HG03280 (cell line): ENCODE results near the gene SH3GL3.

Experiments used
- ATAC-seq: cut with Tn5 transposase; IDR thresholded peaks from one replicate; pipeline ENCODE4 v1.9.1; 2021; ENCODE audit warnings: mild to moderate bottlenecking, moderate library complexity; ENCODE audit not compliant: unreplicated experiment

The SH3GL3 gene

GRCh38 chr15:83610132-83610531 lies 163.0 kb downstream of the SH3GL3 start:
- ATAC-seq: no peak

DNA sequence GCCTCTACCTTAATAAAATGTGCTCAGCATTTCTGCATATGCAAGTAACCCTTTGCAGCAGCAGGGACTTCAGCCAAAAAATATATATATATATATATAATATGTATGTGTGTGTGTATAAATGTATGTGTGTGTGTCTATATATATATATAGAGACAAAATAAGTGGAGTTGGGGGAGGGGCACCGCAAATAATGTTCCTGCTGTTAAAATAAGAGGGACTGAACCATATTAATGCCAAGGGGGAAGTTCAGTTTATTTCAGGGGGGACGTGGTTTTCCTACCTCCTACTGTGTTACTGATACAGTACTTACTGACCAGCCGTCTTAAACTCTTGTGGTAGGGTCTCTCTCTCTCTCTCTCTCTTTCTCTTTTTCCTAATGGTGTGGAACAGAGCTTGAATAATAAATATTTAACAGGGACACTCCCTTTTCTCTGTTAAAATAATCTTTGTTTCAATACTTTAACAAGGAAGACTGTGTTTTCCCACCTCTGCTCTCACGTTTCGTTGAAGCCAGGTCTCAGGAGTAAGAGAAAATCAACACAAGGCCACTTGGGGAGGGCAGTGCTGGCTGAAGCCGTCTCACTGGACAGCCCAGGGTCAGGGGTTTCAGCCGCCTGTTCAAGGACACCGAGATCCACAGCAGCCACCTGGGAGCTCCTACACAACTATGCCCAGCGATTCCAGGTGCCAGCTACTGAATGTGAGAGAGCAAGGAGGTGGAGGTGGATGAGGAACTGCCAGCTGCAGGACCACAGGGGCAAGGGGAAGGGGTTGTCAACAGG lies 164.0 kb downstream of the SH3GL3 start:
- ATAC-seq: no peak

GRCh38 chr15:83612226-83612625 lies 165.1 kb downstream of the SH3GL3 start:
- no peak for ATAC-seq

GRCh38 chr15:83612898-83613635 lies 165.9 kb downstream of the SH3GL3 start:
- no peak for ATAC-seq

DNA sequence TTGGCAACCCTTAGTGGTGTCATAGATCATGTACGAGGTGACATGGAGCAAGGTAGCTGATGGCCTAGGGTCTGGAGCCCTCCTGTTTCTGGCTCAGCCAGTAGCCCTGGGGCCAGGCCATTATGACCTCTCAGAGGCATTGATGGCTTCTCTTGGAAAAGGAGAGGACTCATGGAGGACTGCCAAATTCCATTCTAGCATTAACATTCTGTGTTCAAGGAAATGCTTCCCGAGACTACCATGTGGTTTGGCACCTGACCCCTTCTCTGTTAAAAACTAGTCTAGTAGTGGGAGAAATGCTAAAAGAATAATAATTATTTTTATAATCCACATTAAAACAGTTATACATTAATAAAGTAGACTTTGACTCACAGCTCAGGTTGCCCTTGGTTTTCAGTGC lies 166.6 kb downstream of the SH3GL3 start:
- no peak for ATAC-seq

- ATAC-seq: no peak
Measured at GRCh38 chr15:83616840-83617239, 169.7 kb downstream of the SH3GL3 start.

- no peak for ATAC-seq
Measured at GRCh38 chr15:83626171-83626802, 179.1 kb downstream of the SH3GL3 start.

GRCh38 chr15:83631534-83631933 lies 184.4 kb downstream of the SH3GL3 start:
- no peak for ATAC-seq

DNA sequence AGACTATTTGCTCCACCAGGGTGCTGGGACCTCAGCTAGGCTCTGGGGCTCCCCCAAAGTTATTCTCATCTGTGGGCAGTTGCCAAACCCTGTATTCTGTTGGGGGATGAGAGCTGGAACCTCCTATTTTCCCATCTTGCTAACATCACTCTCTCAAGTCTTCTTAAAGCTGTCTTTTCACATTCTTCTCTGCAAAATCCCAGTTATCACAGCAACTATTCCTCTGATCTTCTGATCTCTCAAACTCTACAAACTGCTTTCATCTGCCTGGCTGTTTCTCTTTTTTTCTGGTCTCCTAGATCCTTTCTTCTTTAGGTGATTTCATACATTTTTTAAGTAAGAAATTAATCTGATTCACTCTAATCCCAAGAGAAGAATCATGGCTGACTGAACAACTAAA lies 196.1 kb downstream of the SH3GL3 start:
- ATAC-seq: no peak

DNA sequence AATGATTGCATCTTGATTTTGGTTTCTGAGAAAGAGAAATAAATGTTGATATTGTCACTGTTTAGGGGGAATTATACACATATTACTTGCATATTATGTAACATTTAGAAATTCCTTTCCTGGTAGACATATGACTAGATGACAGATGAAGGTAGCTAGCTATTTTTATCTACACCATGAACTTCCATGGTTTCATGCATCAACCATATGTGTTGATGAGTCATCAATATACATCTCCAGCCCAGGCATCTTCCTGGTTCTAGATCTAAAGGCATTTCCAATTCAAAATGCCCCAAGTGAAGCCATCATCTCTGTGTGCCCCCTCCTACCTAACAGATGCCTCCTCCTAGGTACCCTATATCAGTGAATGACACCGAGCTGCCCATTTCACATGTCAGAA lies 197.3 kb downstream of the SH3GL3 start:
- ATAC-seq: no peak

DNA sequence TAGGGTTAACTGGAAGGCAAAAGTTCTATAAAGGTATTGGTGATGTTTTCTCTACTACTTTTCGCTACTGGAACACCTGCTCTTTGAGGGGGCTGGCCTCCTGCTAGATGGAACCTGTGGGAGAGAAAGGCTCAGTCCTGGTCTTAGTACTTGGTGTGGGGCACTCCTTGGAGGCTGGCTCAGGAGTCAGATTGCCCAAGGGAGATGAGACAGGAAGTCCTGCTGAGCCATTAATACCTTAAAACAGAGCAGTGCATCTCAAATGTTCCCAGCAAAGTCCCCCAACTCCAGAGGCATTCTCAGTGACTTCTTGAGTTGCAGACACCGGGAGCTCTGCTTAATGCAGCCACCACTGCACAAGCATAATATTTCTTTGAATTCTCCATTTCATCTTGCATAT lies 203.7 kb downstream of the SH3GL3 start:
- ATAC-seq: no peak

- ATAC-seq: no peak
Measured at GRCh38 chr15:83651541-83651940, 204.4 kb downstream of the SH3GL3 start.

DNA sequence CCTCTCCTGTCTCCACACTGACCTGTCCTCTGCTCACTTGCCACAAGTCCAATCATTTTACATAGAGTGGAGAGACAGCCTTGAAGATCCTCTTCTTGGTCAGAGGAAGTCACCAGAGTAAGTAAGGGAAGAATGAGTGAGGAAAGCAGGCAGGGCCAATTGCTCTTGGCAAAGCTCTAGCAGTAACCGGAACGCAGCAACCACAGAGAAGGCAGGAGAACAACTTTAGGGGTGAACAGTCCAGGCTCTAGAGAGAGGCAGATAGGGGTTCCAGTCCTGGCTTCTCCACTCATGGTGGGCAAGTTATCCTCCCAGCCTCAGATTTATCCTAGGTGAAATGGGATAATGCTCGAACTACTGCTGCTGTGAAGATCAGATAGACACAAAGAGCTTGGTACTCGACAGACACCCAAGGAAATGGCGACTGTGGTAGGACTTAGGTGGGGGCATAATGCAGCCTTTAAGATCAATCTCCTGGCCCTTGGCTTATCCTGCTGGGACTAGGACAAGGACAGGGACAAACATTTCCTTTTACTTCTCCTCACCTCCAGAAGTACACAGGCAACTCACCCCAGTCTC lies 205.6 kb downstream of the SH3GL3 start:
- ATAC-seq: no peak

DNA sequence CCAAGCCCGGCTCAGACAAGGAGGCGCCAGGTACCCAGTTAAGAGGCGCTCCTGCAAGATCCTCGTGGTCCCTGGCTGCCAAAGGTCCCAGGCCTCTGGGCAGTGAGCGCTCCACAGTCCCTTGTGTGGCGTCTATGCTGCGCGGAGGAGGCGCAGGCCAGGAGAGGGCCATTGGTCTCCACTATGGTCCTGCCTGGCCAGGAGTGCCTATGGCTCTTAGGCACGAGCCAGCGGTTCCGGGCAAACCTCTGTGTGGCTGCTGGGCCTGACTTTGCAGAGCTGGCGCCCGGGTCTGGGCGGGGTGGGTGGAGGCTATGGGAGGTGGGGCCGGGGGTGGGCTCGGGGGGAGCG lies 206.1 kb downstream of the SH3GL3 start:
- ATAC-seq: no peak

DNA sequence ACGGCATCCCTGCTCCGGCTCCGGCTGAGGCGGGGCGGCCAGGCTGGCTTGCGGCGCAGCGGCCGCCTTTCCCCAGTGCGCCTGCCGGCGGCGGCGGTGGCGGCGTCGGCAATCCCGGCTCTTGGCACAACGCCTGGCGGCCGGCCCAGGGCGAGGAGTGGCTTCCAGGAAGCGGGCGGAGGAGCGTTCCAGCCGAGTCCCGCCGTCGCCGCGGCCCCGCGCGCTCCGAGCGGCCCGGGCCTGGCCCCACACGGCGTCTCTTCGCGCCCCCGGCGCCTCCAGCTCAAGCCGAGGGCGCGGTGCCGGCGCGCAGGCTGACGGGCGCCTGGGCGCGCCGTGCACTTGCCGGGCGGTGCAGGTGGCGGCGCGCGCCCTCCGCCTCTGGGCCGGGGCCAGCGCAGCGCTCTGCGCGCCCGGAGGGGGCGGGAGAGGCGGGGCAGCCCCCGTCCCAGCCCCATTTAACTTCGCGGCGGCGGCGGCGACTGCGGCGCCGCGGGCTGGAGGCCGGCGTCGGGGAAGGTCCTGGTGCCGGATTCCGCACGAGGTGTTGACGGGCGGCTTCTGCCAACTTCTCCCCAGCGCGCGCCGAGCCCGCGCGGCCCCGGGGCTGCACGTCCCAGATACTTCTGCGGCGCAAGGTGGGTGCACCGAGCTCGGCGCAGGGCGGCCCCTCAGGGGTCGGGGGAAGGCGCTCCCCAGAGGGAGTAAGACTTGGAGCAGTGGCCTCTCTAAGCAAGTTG lies 206.7 kb downstream of the SH3GL3 start, which contains the start of gene ADAMTSL3:
TSS of gene ADAMTSL3 (plus strand) at position 485 of the 740 bp plus-strand sequence. CDS start 1,639 bp downstream, outside the sequence.
- no peak for ATAC-seq

DNA sequence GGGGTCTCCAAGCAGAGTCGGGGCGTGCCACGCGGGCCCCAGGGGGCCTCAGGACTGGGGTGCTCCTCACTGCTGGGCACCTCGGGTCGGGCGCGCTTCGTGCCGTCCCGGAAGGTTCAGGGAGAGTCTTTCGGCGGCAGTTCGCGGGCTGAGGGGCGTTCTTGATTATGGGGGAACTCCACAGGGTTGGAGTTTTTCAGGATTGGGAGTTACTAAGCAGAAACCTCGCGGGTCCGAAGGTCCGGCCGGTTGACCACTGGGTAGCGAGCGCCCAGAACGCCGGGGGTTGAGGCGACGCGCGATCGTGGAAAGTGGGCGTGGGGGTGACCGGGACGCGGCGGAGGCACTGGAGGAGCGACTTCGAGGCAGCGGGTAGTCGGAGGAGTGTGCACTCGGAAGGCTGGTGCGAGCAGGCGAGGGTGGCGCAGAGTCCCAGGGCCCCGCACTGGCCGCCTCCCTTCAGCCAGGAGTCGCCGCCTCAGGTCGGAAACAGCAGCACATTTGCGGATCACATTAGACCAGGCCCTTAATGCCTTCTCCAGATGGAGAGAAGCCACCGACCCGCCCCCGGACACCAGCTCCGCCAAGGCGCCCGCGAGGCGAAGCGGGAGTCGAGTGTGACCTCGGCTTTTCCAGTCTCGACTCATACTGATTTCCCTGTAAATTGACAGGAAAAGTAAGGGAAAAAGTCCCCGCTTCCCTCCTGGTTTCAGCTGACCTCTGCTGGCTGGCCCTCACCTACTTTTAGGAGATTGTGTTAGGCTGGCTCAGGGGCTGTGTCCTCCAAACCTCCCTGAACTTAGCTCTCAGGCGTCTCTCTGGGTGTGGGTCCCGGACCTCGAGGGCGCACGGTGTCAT lies 207.5 kb downstream of the SH3GL3 start:
- ATAC-seq: no peak

DNA sequence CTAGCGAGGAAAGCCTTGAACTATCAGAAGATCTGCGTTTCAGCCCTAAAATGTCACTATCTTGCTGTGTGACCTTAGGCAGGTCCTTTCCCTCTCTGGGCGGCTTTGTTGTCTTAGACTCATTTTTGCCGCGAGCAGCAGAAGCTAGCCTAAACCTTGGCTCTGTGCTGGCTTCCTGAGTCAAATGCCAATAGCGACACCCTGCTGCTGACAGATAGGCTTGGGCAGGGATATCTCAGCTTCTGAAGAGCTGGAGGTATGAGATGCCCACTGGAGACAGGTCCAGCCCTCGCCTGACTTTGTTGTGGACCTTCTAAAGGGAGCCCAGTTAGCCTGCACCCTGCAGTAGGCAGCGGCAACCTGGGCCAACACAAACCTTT lies 208.1 kb downstream of the SH3GL3 start:
- ATAC-seq: no peak

DNA sequence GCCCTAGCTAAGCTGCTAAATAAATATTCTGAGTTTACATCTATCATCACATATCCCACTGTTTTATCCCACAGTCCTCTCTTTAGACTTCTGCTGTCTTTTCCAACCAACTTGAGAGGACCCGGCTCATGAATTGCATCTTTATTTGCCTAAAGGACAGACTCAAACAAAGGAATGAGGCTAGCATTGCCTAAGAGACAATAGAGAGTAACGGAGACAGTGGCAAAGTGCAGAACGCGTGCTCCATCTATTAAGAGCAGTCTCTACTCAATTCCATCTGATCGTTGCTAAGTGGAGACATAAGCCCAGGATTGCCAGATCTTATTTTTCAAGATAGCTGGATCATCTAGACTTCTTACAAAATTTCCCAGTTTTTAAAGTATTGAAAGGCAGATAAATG lies 209.1 kb downstream of the SH3GL3 start:
- no peak for ATAC-seq

GRCh38 chr15:83656943-83657528 lies 209.9 kb downstream of the SH3GL3 start:
- ATAC-seq: no peak

- ATAC-seq: no peak
Measured at GRCh38 chr15:83657549-83657948, 210.4 kb downstream of the SH3GL3 start.
